Hepatocyte (in vitro differentiated cells): ENCODE data around the gene DNM1L. TPM values are rescaled to one million over a fixed set of nuclear protein-coding genes. Genes with fewer than 3 reads are reported as not detected.

Experiments used
- DNase-seq: peaks from one replicate; pipeline ENCODE4 v3.0.0-alpha.2; 2016; ENCODE audit warnings: low spot score
- H2AFZ ChIP-seq: fragments of 200-600 bp; sonication (generic); 2 replicates; pipeline ENCODE4 v1.6.0; 2016; ENCODE audit warnings: antibody characterized with exemption, mild to moderate bottlenecking
- H3K27ac ChIP-seq: fragments of 200-600 bp; sonication (generic); 2 replicates; pipeline ENCODE4 v1.5.1; 2016; ENCODE audit warnings: mild to moderate bottlenecking
- H3K27me3 ChIP-seq: fragments of 200-600 bp; sonication (generic); 2 replicates; pipeline ENCODE4 v1.6.1; 2016
- H3K36me3 ChIP-seq: fragments of 200-600 bp; sonication (generic); replicated peaks from 2 replicates; pipeline ENCODE4 v1.5.1; 2016; ENCODE audit warnings: low read depth; ENCODE audit not compliant: insufficient read depth
- H3K4me1 ChIP-seq: fragments of 200-600 bp; sonication (generic); 2 replicates; pipeline ENCODE4 v1.5.1; 2016; ENCODE audit warnings: mild to moderate bottlenecking, moderate library complexity; ENCODE audit not compliant: insufficient read depth
- H3K4me2 ChIP-seq: fragments of 200-600 bp; sonication (generic); 2 replicates; pipeline ENCODE4 v1.6.0; 2016
- H3K4me3 ChIP-seq: fragments of 200-600 bp; sonication (generic); 2 replicates; pipeline ENCODE4 v1.5.1; 2016; ENCODE audit warnings: mild to moderate bottlenecking
- H3K79me2 ChIP-seq: fragments of 200-600 bp; sonication (generic); 2 replicates; pipeline ENCODE4 v1.6.0; 2017; ENCODE audit warnings: mild to moderate bottlenecking
- H3K9me2 ChIP-seq: fragments of 200-600 bp; sonication (generic); replicated peaks from 2 replicates; pipeline ENCODE4 v1.6.0; 2017; ENCODE audit warnings: mild to moderate bottlenecking; ENCODE audit not compliant: insufficient read depth
- H3K9me3 ChIP-seq: fragments of 200-600 bp; sonication (generic); 2 replicates; pipeline ENCODE4 v1.5.1; 2016; ENCODE audit warnings: low read depth, mild to moderate bottlenecking
- H4K20me1 ChIP-seq: fragments of 200-600 bp; sonication (generic); 2 replicates; pipeline ENCODE4 v1.6.0; 2016; ENCODE audit warnings: mild to moderate bottlenecking; ENCODE audit not compliant: insufficient read depth, poor library complexity, severe bottlenecking
- EZH2 ChIP-seq: fragments of 200-600 bp; sonication (generic); IDR thresholded peaks from 2 replicates; pipeline ENCODE4 v1.6.1; 2016; ENCODE audit warnings: antibody characterized with exemption, mild to moderate bottlenecking, borderline replicate concordance
- EZH2phosphoT487 ChIP-seq: fragments of 200-600 bp; sonication (generic); IDR thresholded peaks from one replicate; pipeline ENCODE4 v1.6.1; 2018; ENCODE audit warnings: antibody characterized with exemption, mild to moderate bottlenecking, low read depth, moderate library complexity; ENCODE audit not compliant: unreplicated experiment, severe bottlenecking
- WGBS: methylation state at CpG from one replicate; pipeline ENCODE4 v1.1.6; 2016; ENCODE audit warnings: low lambda C conversion rate; ENCODE audit errors: missing lambda C conversion rate; 5-methylcytosine and 5-hydroxymethylcytosine counted together
- polyA plus RNA-seq: library from polyadenylated mRNA; unstranded; fragments of >200 nt; fragmentation: Nextera tagmentation; extraction: Ambion mirVana; gene quantifications from 2 replicates; pipeline ENCODE4 v1.2.1, GENCODE V29; 2016
- total RNA-seq: library from RNA; depleted of rRNA; stranded (reverse); fragments of >200 nt; gene quantifications from 2 replicates; pipeline ENCODE4 v1.2.3, GENCODE V29; 2014
- TF ChIP-seq, protein P1 (sequence below): fragments of 200-600 bp; sonication (generic); IDR thresholded peaks from 2 replicates; pipeline ENCODE4 v1.5.1; 2016; ENCODE audit warnings: antibody characterized with exemption, mild to moderate bottlenecking; ENCODE audit not compliant: poor library complexity

DNM1L gene
- total and polyA plus RNA-seq, 2 experiments from 2014 or later = 49.1 to 70.8 TPM

DNA sequence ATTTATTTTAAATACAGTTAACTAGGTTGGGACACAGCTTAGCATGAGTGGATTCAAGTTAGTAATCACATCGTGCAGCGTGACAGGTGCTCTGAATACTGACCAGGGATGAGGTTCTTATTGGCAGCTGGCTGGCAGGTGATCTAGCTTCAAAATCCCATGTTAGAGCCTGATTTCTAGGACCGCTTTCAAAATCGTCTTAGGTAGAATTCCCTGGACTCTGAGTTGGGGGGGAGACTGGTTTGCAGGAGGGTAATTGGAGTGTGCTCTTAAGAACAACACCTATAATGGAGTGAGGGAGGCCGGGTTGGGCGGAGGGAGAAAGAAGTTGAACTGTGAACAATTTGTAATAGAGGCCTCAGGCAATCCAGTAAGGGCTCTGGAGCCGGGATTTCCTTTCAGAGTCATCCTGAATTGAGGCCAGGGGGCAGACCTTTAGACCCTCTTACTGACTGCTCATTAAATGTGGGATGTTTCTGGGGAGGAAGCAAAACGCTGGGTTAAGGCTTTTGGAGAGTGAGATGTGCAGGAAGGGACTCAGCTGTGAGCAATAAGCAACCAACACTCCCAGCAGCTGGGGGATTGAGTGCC is 77.5 kb downstream of the DNM1L start:
- H3K9me3 ChIP-seq = no peaks in the 10 kb centered on the region
- H3K4me1 ChIP-seq = peaks cover 10% of the 10 kb centered on the region
- 33% methylated on average over 8 of the region's 8 CpGs for WGBS
- H3K79me2 ChIP-seq = peaks cover 39% of the 10 kb centered on the region
- H3K9me2 ChIP-seq = no peaks in the 10 kb centered on the region
- H3K4me3 ChIP-seq = no peak overlapping the region
- H3K27ac ChIP-seq = peak overlapping the region; percentile 27
- no peaks in the 10 kb centered on the region for H3K27me3 ChIP-seq
- H3K4me2 ChIP-seq = peak overlapping the region; percentile 93
- no peaks in the 10 kb centered on the region for H4K20me1 ChIP-seq
- H2AFZ ChIP-seq = no peak overlapping the region
- TF ChIP-seq, protein P1, sequence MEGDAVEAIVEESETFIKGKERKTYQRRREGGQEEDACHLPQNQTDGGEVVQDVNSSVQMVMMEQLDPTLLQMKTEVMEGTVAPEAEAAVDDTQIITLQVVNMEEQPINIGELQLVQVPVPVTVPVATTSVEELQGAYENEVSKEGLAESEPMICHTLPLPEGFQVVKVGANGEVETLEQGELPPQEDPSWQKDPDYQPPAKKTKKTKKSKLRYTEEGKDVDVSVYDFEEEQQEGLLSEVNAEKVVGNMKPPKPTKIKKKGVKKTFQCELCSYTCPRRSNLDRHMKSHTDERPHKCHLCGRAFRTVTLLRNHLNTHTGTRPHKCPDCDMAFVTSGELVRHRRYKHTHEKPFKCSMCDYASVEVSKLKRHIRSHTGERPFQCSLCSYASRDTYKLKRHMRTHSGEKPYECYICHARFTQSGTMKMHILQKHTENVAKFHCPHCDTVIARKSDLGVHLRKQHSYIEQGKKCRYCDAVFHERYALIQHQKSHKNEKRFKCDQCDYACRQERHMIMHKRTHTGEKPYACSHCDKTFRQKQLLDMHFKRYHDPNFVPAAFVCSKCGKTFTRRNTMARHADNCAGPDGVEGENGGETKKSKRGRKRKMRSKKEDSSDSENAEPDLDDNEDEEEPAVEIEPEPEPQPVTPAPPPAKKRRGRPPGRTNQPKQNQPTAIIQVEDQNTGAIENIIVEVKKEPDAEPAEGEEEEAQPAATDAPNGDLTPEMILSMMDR = no peak
- no peak for TF ChIP-seq EZH2phosphoT487
- TF ChIP-seq EZH2 = no peak
- DNase-seq = no peak
- H3K36me3 ChIP-seq = no peaks in the 10 kb centered on the region

DNA sequence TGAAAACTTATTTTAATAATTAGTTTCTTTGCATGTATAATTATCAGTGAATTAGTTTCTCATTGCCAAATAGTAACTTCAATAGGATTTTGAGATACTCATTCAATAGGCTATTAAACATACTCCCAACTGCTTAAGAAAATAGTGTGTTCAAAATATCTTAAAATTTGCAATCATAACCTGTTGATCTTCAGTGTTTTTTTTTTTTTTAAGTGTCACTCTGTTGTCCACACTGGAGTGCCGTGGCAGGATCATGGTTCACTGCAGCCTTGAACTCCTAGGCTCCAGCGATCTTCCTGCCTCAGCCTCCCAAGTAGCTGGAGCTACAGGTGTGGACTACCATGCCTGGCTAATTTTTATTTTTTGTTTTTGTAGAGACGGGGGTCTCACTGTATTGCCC is 78.1 kb downstream of the DNM1L start:
- peaks cover 33% of the 10 kb centered on the region for H3K79me2 ChIP-seq
- H3K27ac ChIP-seq = no peak overlapping the region
- WGBS = 92% methylated on average over 3 of the region's 3 CpGs
- no peaks in the 10 kb centered on the region for H3K9me3 ChIP-seq
- no peaks in the 10 kb centered on the region for H3K36me3 ChIP-seq
- TF ChIP-seq, protein P1 = no peak
- TF ChIP-seq EZH2 (no peak), EZH2phosphoT487 (no peak)
- no peaks in the 10 kb centered on the region for H3K9me2 ChIP-seq
- no peak overlapping the region for H2AFZ ChIP-seq
- H3K27me3 ChIP-seq = no peaks in the 10 kb centered on the region
- no peak for DNase-seq
- H3K4me3 ChIP-seq = no peak overlapping the region
- H3K4me1 ChIP-seq = peaks cover 10% of the 10 kb centered on the region
- H3K4me2 ChIP-seq = no peak overlapping the region
- H4K20me1 ChIP-seq = no peaks in the 10 kb centered on the region

DNA sequence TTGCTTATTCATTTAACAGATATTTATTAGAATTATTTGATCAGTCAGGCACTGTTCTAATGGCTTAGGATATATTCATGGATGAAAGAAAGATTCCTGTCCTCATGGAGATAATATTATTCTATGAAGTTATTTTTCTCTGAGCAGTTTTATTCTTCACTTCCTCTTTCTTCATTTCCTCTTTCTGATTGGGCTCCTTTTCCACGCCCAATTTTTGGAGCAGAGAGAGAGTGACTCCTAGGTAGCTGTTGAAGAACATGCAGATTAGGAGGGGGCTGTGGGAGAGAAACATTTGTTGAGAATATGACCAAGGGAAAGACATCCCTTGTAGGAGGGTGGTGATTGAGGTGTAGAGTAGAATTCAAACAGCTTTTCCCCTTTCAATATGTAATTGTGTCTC is 82.6 kb downstream of the DNM1L start:
- H3K27ac ChIP-seq = no peak overlapping the region
- no peak overlapping the region for H2AFZ ChIP-seq
- H3K4me3 ChIP-seq = no peak overlapping the region
- H4K20me1 ChIP-seq = no peaks in the 10 kb centered on the region
- TF ChIP-seq EZH2phosphoT487 = no peak
- no peaks in the 10 kb centered on the region for H3K36me3 ChIP-seq
- no peaks in the 10 kb centered on the region for H3K79me2 ChIP-seq
- no peak for DNase-seq
- no peaks in the 10 kb centered on the region for H3K9me2 ChIP-seq
- H3K27me3 ChIP-seq = no peaks in the 10 kb centered on the region
- WGBS = 80% methylated on average over 1 of the region's 1 CpG
- H3K9me3 ChIP-seq = no peaks in the 10 kb centered on the region
- H3K4me2 ChIP-seq = no peak overlapping the region
- peaks cover 3% of the 10 kb centered on the region for H3K4me1 ChIP-seq

DNA sequence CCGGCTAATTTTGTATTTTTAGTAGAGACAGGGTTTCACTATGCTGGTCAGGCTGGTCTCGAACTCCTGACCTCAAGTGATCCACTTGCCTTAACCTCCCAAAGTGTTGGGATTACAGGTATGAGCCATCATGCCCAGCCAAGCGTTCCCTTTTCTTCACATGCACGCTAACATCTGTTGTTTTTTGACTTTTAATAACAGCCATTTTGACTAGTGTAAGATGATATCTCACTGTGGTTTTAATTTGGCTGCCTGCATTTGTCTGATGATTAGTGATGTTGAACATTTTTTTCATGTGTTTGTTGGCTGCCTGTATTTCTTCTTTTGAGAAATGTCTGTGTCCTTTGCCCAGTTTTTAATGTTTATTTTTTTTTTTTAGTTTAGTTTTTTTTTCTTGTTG is 86.8 kb downstream of the DNM1L start:
- DNase-seq = no peak
- Histone ChIP-seq H3K9me2 (no peaks in the 10 kb centered on the region), H3K36me3 (no peaks in the 10 kb centered on the region), H4K20me1 (no peaks in the 10 kb centered on the region), H3K27me3 (no peaks in the 10 kb centered on the region), H3K4me2 (no peak overlapping the region), H2AFZ (no peak overlapping the region), H3K4me3 (no peak overlapping the region), H3K79me2 (no peaks in the 10 kb centered on the region), H3K27ac (no peak overlapping the region), H3K4me1 (no peaks in the 10 kb centered on the region), H3K9me3 (no peaks in the 10 kb centered on the region)
- WGBS = 74% methylated on average over 4 of the region's 4 CpGs
- TF ChIP-seq, protein P1 = no peak
- TF ChIP-seq EZH2 (no peak), EZH2phosphoT487 (no peak)
